MV-4-11 (cell line): ENCODE results near the gene MKNK1.

ENCODE experiments used
- DNase-seq: peaks from one replicate; lab custom pipeline; 2025; lab: John Stamatoyannopoulos, UW

Gene MKNK1

GRCh38 chr1:46558141-46558963 lies 45.7 kb downstream of the MKNK1 start:
- DNase-seq: no peak

- DNase-seq: no peak
Observed at GRCh38 chr1:46557403-46557802, 46.7 kb downstream of the MKNK1 start.

- DNase-seq: peak; percentile 23
Observed at GRCh38 chr1:46556822-46557221, 47.2 kb downstream of the MKNK1 start.

- DNase-seq: no peak
Observed at GRCh38 chr1:46555826-46556619, 48.0 kb downstream of the MKNK1 start.

- no peak for DNase-seq
Observed at GRCh38 chr1:46554597-46555381, 49.3 kb downstream of the MKNK1 start.

GRCh38 chr1:46554236-46554596 lies 49.9 kb downstream of the MKNK1 start:
- no peak for DNase-seq

GRCh38 chr1:46553506-46553905 lies 50.6 kb downstream of the MKNK1 start:
- no peak for DNase-seq

GRCh38 chr1:46552357-46553237 lies 51.5 kb downstream of the MKNK1 start:
- DNase-seq: no peak

- DNase-seq: no peak
Observed at GRCh38 chr1:46551597-46552095, 52.4 kb downstream of the MKNK1 start, which contains the start of gene KNCN. Gene KNCN (minus strand): TSS chr1:46551647. CDS start chr1:46551215, 432 bp downstream.

GRCh38 chr1:46550751-46551231 lies 53.3 kb downstream of the MKNK1 start:
- DNase-seq: no peak

- no peak for DNase-seq
Observed at GRCh38 chr1:46549697-46550681, 54.1 kb downstream of the MKNK1 start.

GRCh38 chr1:46547481-46548383 lies 56.3 kb downstream of the MKNK1 start:
- DNase-seq: peak; percentile 30

GRCh38 chr1:46546210-46546609 lies 57.9 kb downstream of the MKNK1 start:
- DNase-seq: no peak

GRCh38 chr1:46545784-46546183 lies 58.3 kb downstream of the MKNK1 start:
- DNase-seq: no peak

GRCh38 chr1:46544561-46545240 lies 59.4 kb downstream of the MKNK1 start:
- DNase-seq: no peak

GRCh38 chr1:46543761-46544560 lies 60.1 kb downstream of the MKNK1 start:
- DNase-seq: no peak

GRCh38 chr1:46543382-46543760 lies 60.7 kb downstream of the MKNK1 start:
- DNase-seq: no peak
